NCI-H510A treated with DMSO at 0.1 percent for 48 hours (cell line): ENCODE results near the gene BAIAP2L1.
"Not testable (repeated sequence)": the region's sequence is repeated elsewhere in the genome, so short reads cannot be mapped to it uniquely, and the experiment has no call there.

Source experiments
- DNase-seq: peaks from one replicate; lab custom pipeline; 2025; lab: John Stamatoyannopoulos, UW

BAIAP2L1 gene

GRCh38 chr7:98321301-98321700 lies 79.6 kb downstream of the BAIAP2L1 start:
- peak; percentile 10 for DNase-seq

GRCh38 chr7:98319176-98319575 lies 81.7 kb downstream of the BAIAP2L1 start:
- DNase-seq, result no peak

DNA sequence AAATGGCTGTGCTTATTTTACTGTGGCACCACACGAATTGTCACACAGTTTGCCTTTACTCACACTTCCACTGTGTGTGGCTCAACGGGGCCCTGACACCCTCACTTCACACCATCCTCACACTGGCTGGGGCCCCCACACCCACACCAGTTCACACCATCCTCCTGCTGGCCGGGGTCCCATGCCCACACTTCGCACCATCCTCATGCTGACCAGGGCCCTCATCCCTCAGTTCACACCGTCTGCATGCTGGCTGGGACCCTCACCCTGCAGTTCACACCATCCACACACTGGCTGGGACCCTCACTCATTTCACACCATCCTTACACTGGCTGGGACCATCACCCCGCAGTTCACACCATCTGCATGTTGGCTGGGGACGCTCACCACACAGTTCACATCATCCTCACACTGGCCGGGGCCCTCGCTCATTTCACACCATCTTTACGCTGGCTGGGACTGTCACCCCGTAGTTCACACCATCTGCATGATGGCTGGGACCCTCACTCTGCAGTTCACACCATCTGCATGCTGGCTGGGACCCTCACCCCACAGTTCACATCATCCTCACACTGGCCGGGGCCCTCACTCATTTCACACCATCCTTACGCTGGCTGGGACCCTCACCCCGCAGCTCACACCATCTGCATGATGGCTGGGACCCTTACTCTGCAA lies 83.4 kb downstream of the BAIAP2L1 start:
- DNase-seq, result no peak

DNA sequence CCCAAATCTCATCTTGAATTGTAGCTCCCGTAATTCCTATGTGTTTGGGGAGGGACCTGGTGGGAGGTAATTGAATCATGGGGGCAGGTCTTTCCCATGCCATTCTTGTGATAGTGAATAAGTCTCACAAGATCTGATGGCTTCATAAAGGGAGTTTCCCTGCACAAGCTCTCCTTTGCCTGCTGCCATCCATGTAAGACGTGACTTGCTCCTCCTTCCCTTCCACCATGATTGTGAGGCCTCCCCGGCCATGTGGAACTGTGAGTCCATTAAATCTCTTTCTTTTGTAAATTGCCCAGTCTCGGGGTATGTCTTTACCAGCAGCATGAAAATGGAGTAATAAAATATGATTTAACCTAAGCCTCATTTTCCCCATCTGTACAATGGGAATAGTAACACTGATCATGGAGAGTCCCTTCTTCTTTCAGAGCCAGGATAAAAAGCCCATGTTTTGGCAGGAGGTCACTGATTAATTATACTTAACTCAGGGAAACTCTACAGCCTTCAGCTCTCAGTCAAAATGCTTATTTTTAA lies 84.8 kb downstream of the BAIAP2L1 start:
- not testable (repeated sequence) for DNase-seq

GRCh38 chr7:98315318-98315993 lies 85.4 kb downstream of the BAIAP2L1 start:
- no peak for DNase-seq

DNA sequence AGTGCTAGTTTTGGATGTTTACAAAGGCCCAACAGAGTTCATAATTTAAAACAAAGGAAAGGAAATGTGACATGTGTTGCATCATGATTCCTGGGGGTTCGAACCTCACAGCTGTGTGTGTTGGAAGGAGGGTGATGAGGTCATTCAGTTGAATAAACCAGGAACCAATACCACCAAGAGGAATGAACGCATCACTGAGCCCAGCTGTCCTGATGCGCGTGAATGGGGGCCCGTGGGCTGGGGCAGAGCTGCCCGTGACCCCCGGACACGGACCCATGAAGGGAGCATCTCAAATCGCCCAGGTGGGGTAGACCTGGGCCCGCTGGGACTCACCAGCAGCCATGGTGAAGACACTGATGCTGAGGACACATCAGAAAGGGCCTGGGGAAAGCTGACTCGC lies 86.4 kb downstream of the BAIAP2L1 start:
- DNase-seq, result no peak

GRCh38 chr7:98312201-98312600 lies 88.7 kb downstream of the BAIAP2L1 start:
- no peak for DNase-seq

- DNase-seq, result no peak
Observed at GRCh38 chr7:98309566-98309965, 91.3 kb downstream of the BAIAP2L1 start.

GRCh38 chr7:98307971-98308466 lies 92.9 kb downstream of the BAIAP2L1 start:
- no peak for DNase-seq

DNA sequence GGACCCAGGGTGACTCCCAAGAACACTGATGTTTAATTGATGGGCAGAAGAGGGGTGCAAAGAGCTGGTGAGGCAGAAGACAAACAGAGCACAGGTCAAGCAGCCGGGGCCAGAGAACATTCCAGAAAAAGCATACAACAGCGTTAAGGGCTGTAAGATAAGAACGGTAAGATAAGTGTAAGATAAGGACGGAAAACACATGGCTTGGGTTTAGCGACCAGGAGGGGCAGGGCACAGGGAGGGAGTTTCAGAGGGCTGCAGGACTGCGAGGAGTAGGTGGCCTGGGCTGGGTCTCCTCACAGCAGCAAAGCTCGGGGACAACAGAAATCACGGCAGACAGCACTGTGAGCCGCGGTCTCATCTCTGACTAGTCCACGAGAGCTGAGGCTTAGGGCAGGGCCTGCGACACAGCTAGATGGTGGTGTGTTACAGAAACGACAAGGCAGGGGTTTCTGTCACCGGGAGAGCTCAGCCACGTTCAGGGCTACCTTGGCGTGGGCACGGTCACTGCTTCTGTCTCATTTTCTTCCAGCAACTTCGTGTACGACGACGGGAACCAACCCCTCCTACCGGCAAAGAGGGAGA lies 94.8 kb downstream of the BAIAP2L1 start:
- no peak for DNase-seq

DNA sequence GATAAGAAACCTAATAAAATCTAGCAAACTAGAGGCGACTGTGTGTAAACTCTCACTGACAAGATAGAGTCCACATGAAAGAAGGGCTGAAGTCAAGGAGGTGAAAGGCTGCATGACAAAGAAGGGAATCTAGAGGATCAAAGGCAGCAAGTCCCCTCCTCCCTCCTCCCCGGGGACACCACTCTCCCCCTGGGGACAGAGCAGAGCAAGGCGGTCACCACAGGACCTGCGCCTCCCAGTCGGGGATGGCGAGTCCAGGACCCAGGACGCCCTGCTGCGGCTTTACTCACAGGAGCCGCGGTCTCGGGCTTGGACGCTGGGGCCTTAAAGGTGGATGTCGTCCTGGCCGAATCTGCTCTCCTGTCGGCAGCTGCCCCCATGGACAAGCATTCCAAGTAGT lies 97.0 kb downstream of the BAIAP2L1 start:
- no peak for DNase-seq

- no peak for DNase-seq
Observed at GRCh38 chr7:98303176-98303865, 97.6 kb downstream of the BAIAP2L1 start.

DNA sequence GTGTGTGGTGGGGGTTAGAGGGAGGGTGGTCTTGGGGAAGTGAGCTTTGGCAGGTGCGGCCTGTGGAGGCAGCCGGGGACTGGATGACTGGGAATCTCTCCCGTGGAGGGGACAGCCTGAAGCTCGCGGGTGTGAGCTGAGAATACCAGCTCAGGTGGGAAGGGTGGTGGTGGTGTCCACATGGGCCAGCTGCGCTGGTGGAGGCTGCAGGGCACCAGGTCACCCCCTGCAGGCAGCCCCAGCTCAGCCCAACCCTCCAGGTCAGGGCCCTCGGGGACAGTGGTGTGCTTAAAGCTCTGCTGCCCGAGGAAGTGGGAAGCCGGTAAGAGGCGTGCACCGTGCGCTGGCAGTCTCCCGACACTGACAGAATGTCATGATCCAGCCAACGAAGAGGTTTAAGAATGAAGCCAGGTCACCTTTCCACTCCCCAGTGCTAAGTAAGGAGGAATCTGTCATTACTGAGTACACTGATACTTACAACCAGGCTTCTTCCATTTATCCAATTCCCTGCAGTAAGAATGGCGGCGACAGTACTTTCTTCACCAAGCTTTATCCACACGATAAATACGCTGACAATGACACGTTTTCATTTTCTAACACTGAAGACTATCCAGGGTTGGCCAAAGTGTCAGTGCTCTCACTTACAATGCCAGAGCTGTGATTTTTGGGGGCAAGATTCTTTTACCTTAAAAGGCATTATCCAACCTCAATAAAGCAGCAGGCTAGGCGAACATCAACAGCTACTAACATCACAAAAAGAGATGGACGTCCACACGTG lies 99.0 kb downstream of the BAIAP2L1 start:
- DNase-seq, result no peak

GRCh38 chr7:98300595-98301372 lies 100.1 kb downstream of the BAIAP2L1 start:
- DNase-seq, result no peak

- no peak for DNase-seq
Observed at GRCh38 chr7:98297626-98298286, 103.1 kb downstream of the BAIAP2L1 start.

DNA sequence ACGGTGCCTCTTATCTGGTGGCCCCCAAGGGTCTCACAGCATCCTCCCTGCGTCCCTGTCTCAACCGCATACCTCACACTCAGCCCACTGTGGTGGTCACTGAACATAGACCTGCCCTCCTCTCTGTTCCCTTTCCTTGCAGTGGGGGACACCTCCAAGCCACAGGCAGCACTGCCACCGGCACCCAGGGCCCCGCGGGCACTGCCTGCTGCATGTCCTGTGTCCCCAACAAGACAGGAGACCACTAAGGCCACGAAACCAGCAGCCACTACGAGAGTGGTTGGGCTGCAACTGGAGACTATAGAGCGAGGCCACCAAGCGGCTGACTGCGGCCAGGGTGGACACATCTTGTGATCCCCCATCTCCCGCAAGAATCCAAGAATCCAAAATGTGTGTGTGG lies 104.1 kb downstream of the BAIAP2L1 start:
- no peak for DNase-seq

GRCh38 chr7:98295467-98296192 lies 105.3 kb downstream of the BAIAP2L1 start:
- no peak for DNase-seq

DNA sequence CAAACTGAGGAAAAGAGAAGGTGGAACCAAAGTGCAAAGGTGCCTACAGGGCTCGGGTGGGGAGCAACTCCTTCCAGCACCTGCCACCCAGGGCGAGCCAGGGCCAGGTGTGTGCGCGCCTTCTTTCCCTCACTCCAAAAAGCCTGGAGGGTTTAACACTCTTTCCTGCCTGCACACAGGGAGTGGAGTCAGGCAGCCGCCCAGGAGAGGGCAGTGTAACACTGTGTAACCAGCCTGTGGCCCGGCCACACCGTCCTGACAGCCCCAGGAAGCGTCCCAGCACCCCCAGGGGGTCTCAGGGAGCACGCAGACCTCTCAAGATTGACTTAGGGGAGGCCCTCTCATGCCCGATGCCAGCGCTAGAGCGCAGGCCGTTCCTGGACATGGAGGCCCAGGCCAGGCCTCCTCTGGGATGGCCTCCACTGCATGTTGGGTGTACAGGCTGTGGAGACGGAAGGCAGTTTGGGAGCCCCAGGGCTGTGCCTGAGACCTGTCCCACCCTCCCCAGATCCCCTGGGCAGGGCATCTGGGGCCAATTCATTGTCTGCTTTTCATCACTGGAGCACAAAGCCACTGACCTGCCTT lies 106.0 kb downstream of the BAIAP2L1 start:
- peak; percentile 48 for DNase-seq

- DNase-seq, result no peak
Observed at GRCh38 chr7:98294326-98294725, 106.6 kb downstream of the BAIAP2L1 start.
